ENCODE data around the gene JADE2. TPM values are rescaled to one million over a fixed set of nuclear protein-coding genes. Genes with fewer than 3 reads are reported as not detected.

The JADE2 gene
- total and polyA plus RNA-seq, 2 donors (not counting 3 experiments of a cell fraction or from before 2014, with no cell fraction given): 11.6 to 31.1 TPM

DNA sequence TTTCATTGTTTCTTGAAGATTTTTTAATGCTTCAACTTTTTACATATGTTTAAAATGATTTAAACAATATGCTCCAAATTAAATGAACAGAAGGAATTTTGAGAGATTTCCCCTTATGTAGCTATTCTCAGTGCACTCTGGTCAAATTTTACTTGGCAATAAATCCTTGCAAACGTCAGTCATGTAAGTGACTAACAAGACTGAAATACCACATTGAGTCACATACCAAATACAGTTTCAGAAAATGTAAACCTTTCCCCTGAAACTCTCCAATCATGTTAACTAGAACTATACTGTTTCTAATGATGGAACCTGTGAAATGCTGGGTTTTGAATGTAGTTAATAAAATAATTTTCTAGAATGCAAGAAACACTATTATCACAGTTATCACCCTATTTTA lies 77.6 kb downstream of the JADE2 start:
- no peaks in the 10 kb centered on the region for H3K27me3 ChIP-seq (ENCODE audit: control insufficient read depth in 2 of 2, insufficient read depth in 2 of 2, low read length in 2 of 2)
- peaks cover 2 to 12% of the 10 kb centered on the region in 2 experiments for H3K36me3 ChIP-seq (ENCODE audit: control insufficient read depth in 2 of 2, extremely low read depth in 1 of 2, insufficient read depth in 2 of 2, low read length in 2 of 2)
- TF ChIP-seq POLR2A (IDR thresholded peaks at IDR 0.05; ENCODE audit: low read depth, low read length): no peak
- no peak for TF ChIP-seq FOS (IDR thresholded peaks at IDR 0.05; ENCODE audit: borderline replicate concordance, insufficient read depth, low read length)
- no peak for TF ChIP-seq EZH2 (IDR thresholded peaks at IDR 0.05; ENCODE audit: borderline replicate concordance, low read depth, low read length, severe bottlenecking)
- TF ChIP-seq, protein P1, sequence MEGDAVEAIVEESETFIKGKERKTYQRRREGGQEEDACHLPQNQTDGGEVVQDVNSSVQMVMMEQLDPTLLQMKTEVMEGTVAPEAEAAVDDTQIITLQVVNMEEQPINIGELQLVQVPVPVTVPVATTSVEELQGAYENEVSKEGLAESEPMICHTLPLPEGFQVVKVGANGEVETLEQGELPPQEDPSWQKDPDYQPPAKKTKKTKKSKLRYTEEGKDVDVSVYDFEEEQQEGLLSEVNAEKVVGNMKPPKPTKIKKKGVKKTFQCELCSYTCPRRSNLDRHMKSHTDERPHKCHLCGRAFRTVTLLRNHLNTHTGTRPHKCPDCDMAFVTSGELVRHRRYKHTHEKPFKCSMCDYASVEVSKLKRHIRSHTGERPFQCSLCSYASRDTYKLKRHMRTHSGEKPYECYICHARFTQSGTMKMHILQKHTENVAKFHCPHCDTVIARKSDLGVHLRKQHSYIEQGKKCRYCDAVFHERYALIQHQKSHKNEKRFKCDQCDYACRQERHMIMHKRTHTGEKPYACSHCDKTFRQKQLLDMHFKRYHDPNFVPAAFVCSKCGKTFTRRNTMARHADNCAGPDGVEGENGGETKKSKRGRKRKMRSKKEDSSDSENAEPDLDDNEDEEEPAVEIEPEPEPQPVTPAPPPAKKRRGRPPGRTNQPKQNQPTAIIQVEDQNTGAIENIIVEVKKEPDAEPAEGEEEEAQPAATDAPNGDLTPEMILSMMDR (IDR thresholded peaks at IDR 0.05; ENCODE audit: extremely low read depth in 1 of 2, insufficient read depth in 1 of 2, low read depth in 1 of 2, low read length in 2 of 2): no peak
- TF ChIP-seq, protein P2, sequence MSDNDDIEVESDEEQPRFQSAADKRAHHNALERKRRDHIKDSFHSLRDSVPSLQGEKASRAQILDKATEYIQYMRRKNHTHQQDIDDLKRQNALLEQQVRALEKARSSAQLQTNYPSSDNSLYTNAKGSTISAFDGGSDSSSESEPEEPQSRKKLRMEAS (IDR thresholded peaks at IDR 0.05; ENCODE audit: insufficient read depth, insufficient read length): no peak
- TF ChIP-seq JUN (IDR thresholded peaks at IDR 0.05; ENCODE audit: borderline replicate concordance, insufficient read depth, insufficient read length, low read depth): no peak
- no peak for TF ChIP-seq MYC (IDR thresholded peaks at IDR 0.05; ENCODE audit: low read depth, low read length)
- no peak for TF ChIP-seq POLR2AphosphoS5 (IDR thresholded peaks at IDR 0.05; ENCODE audit: insufficient read depth, low read depth, low read length)
- no peak for TF ChIP-seq GATA2 (IDR thresholded peaks at IDR 0.05; ENCODE audit: insufficient read depth, insufficient read length, low read depth, low read length)
- no peak for DNase-seq (ENCODE audit: low read depth, low spot score)
- intact Hi-C loops (cut with micrococcal nuclease): no loop called here
- CTCF ChIA-PET: interaction anchor here (1.1 to 2.9 kb wide), 3 partner anchors 8 to 311 kb away, joined by 3 to 13 read pairs (median 3); no protein-coding TSS in a partner anchor
- no peak overlapping the region for H3K27ac ChIP-seq (ENCODE audit: insufficient read depth, low read depth, low read length)
- no peaks in the 10 kb centered on the region for H3K9me3 ChIP-seq (replicated peaks; ENCODE audit: control insufficient read depth, insufficient read depth, low read length)
- no peak overlapping the region for H2AFZ ChIP-seq (ENCODE audit: low read depth, low read length)
- H3K4me1 ChIP-seq (ENCODE audit: control insufficient read depth, extremely low read depth, insufficient read depth, low read length): no peaks in the 10 kb centered on the region
- no peaks in the 10 kb centered on the region for H4K20me1 ChIP-seq (replicated peaks; ENCODE audit: control insufficient read depth, extremely low read depth, insufficient read depth, low read length)
- no peak overlapping the region for H3K4me3 ChIP-seq (replicated peaks in 1 of 3; ENCODE audit: insufficient read depth in 1 of 3, low read depth in 1 of 3, low read length in 3 of 3)
- no peak for FAIRE-seq
- no peaks in the 10 kb centered on the region for H3K79me2 ChIP-seq (ENCODE audit: control insufficient read depth, insufficient read depth, low read length)
- BruUV-seq (replicated peaks): no TSS peak
- no peaks in the 10 kb centered on the region for H3K9me1 ChIP-seq (replicated peaks; ENCODE audit: control insufficient read depth, extremely low read depth, insufficient read depth, low read length)
- H3K4me2 ChIP-seq (ENCODE audit: insufficient read depth, low read length): no peak overlapping the region
- dilution Hi-C loops (cut with MboI; ENCODE audit: extremely low pct_ligation_motif_present, low sequenced_read_pairs): no loop called here
- H3K9ac ChIP-seq (replicated peaks; ENCODE audit: extremely low read depth, insufficient read depth, low read length): no peak overlapping the region
- POLR2A ChIA-PET: no interaction called here
